Lower leg skin (tissue), 4 donors: ENCODE data around the gene UQCC2. TPM values are rescaled to one million over a fixed set of nuclear protein-coding genes. Genes with fewer than 3 reads are reported as not detected.

Experiments used
- DNase-seq, 2 donors: peaks; one replicate each; pipeline ENCODE4 v3.0.0-alpha.2; 2019; ENCODE audit warnings: low spot score in 2 of 2
- H3K4me3 ChIP-seq: fragments of 200-600 bp; sonication (generic); 2 replicates; pipeline ENCODE4 v1.5.1; 2017; ENCODE audit warnings: mild to moderate bottlenecking, low read depth; ENCODE audit not compliant: poor library complexity, severe bottlenecking
- POLR2A ChIP-seq, 2 donors: fragments of 450-650 bp; IDR thresholded peaks; one replicate each; pipeline ENCODE4 v1.6.1; 2016 to 2017; ENCODE audit warnings: antibody characterized with exemption in 2 of 2, mild to moderate bottlenecking in 1 of 2, moderate library complexity in 1 of 2
- WGBS, 2 donors: methylation state at CpG; one replicate each; pipeline ENCODE4 v1.1.5; 2018; 5-methylcytosine and 5-hydroxymethylcytosine counted together
- intact Hi-C: fragments of 100-400 bp; cut with DNase I; formaldehyde crosslinking; loops from one replicate; pipeline ENCODE4 v1.15.0; 2023; ENCODE audit warnings: low total_unique reads
- total RNA-seq, 4 donors: library from RNA; depleted of rRNA; stranded (reverse); fragments of >200 nt; gene quantifications; one replicate each; pipeline ENCODE4 v1.1.0, GENCODE V29; 2016
- TF ChIP-seq, protein P1 (sequence below), 3 donors: fragments of 450-650 bp; IDR thresholded peaks; one replicate each; pipeline ENCODE4 v1.5.1; 2016; ENCODE audit warnings: antibody characterized with exemption in 3 of 3, mild to moderate bottlenecking in 3 of 3, moderate library complexity in 2 of 3

The UQCC2 gene
- total RNA-seq, 4 donors from 2014 or later = 8.5 to 20.4 (median 10.2) TPM

GRCh38 chr6:33707771-33708170 lies 3.7 kb downstream of the UQCC2 start:
- intact Hi-C loops = no loop called here
- WGBS, 2 donors = 91 to 94% methylated on average over 5 of the region's 5 CpGs
- no peak overlapping the region for H3K4me3 ChIP-seq
- TF ChIP-seq POLR2A (IDR thresholded peaks at IDR 0.05) = no peak
- TF ChIP-seq, protein P1, sequence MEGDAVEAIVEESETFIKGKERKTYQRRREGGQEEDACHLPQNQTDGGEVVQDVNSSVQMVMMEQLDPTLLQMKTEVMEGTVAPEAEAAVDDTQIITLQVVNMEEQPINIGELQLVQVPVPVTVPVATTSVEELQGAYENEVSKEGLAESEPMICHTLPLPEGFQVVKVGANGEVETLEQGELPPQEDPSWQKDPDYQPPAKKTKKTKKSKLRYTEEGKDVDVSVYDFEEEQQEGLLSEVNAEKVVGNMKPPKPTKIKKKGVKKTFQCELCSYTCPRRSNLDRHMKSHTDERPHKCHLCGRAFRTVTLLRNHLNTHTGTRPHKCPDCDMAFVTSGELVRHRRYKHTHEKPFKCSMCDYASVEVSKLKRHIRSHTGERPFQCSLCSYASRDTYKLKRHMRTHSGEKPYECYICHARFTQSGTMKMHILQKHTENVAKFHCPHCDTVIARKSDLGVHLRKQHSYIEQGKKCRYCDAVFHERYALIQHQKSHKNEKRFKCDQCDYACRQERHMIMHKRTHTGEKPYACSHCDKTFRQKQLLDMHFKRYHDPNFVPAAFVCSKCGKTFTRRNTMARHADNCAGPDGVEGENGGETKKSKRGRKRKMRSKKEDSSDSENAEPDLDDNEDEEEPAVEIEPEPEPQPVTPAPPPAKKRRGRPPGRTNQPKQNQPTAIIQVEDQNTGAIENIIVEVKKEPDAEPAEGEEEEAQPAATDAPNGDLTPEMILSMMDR (IDR thresholded peaks at IDR 0.05) = no peak
- no peak for DNase-seq

GRCh38 chr6:33705955-33706725 lies 5.4 kb downstream of the UQCC2 start:
- intact Hi-C loops = no loop called here
- no peak for TF ChIP-seq POLR2A (IDR thresholded peaks at IDR 0.05)
- TF ChIP-seq, protein P1 (IDR thresholded peaks at IDR 0.05) = no peak
- no peak overlapping the region for H3K4me3 ChIP-seq
- 52 to 53% methylated on average over 16 of the region's 16 CpGs for WGBS, 2 donors
- no peak for DNase-seq

GRCh38 chr6:33705268-33705885 lies 6.1 kb downstream of the UQCC2 start:
- DNase-seq = no peak
- H3K4me3 ChIP-seq = no peak overlapping the region
- 79 to 81% methylated on average over 9 of the region's 9 CpGs for WGBS, 2 donors
- TF ChIP-seq, protein P1 (IDR thresholded peaks at IDR 0.05) = no peak
- TF ChIP-seq POLR2A (IDR thresholded peaks at IDR 0.05) = no peak
- intact Hi-C loops = no loop called here

DNA sequence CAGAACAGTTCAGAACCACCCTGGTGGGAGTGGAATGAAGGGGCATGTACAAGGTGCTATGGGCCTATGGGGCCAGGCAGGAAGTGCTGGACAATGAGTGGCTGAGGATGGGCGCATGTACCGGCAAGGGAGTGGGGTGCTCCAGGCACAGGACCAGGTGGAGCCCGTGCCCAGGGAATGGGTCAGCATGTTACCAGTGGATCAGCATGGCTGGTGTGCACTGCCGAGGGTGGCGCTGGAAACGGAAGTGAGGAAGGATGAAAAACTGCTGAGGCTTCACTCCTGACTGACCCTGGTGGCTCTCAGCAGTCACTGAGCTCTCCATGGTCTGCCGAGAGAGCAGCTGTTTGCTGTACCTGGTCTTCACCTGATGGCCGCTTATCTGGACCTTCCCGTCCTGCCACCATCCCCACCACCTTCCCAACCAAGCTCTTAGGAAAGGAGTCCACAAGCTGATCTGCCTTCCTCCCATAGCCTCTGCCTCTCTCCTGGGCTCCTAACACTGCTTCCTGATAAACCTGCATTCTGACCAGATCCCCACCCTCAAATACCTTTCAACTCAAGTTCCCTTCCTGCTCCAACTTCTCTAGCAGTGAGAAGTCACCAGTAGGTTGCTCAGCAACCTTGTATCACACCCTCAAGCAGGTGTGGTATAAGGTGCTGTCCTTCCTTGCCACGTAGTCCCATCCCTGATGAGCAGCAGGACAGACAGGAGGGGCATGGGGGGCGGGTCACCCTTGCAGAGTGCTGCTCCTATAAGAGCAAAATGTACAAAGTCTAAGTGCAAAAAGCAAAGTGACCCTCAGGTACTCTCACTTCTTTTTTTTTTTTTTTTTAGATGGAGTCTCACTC lies 7.1 kb downstream of the UQCC2 start:
- no peak overlapping the region for H3K4me3 ChIP-seq
- no peak for TF ChIP-seq POLR2A (IDR thresholded peaks at IDR 0.05)
- TF ChIP-seq, protein P1 (IDR thresholded peaks at IDR 0.05) = no peak
- 88 to 89% methylated on average over 11 of the region's 11 CpGs for WGBS, 2 donors
- intact Hi-C loops = loop anchor here (5.0 kb wide), 1 partner anchor 117 kb away; no protein-coding TSS in a partner anchor
- no peak for DNase-seq

DNA sequence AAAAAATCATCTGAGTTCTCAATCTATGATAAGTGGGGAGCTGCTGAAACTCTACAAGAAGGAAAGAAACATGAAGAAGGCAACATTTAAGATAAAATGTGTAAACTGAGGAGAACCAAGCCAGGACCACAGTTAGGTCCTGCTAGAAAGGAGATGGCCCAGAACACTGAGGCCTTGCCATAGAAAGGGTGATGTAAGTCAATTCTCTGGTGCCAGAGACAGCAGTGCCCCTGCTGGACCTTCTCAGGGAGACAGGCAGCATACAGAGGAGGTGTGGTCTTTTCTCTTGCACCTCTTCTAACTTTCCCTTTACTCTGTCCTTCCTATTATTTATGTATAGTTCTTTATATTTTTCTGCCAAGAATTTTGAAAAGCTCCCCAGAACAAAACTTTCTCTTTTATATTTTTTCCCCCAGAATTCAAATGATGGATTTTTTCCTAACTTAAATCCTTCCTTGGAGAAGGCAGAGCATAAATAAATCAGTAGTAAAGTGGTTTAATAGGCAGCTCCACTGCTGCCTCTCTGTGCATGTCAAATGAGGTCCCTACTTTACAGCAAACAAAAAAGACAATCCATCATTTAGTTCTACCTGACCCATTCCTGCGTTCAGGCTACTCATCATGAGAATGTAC lies 9.0 kb downstream of the UQCC2 start:
- 88 to 100% methylated on average over 1 of the region's 1 CpG for WGBS, 2 donors
- H3K4me3 ChIP-seq = no peak overlapping the region
- intact Hi-C loops = loop anchor here (5.0 kb wide), 1 partner anchor 115 kb away; no protein-coding TSS in a partner anchor
- no peak for TF ChIP-seq POLR2A (IDR thresholded peaks at IDR 0.05)
- TF ChIP-seq, protein P1 (IDR thresholded peaks at IDR 0.05) = no peak
- no peak for DNase-seq
